Stimulated activated CD4-positive, alpha-beta T cell treated with anti-CD3 and anti-CD28 coated beads, TNF-alpha, amount 100 ng/mL, for 24 hours (primary cell): ENCODE results near the gene GATAD2A.
A peak's percentile ranks its signal among the peaks of the same experiment; 100 is the strongest.

ENCODE experiments used
- DNase-seq, 3 experiments: peaks; one replicate each; pipeline ENCODE4 v3.0.0-alpha.2; 2020; ENCODE audit warnings: low read depth in 3 of 3

GATAD2A gene

DNA sequence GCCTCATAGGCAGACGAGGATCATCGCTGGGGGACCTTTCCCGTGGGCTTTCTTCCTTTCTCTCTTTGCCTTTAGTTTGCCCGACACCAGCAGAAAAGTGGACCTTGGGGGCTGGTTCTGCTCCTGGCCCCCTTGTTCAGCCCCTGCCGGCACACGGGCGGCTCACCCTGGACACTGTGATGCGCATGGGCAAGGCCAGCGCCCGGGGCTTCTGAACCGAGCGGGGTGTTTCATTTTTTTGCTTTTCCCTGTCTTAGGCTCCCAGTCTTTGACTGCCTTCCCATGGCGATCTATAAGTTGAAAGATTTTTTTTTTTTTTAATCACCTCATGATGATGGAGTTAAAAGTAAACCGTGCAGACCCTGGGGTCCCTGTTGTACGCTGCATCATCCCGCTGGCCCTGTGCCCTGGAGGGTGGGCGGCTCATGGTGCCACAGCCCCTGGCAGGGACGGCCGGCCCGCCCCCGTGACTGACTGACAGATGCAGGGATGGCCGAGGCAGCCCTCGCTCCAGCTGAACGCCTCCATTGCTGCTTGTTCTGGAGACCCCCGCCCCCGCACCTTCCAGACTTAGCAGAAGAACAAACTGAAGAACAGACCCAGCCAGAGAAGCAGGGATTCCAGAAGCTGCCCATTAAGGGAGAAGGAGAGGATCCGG lies 100.3 kb downstream of the GATAD2A start:
- no peak for DNase-seq

DNA sequence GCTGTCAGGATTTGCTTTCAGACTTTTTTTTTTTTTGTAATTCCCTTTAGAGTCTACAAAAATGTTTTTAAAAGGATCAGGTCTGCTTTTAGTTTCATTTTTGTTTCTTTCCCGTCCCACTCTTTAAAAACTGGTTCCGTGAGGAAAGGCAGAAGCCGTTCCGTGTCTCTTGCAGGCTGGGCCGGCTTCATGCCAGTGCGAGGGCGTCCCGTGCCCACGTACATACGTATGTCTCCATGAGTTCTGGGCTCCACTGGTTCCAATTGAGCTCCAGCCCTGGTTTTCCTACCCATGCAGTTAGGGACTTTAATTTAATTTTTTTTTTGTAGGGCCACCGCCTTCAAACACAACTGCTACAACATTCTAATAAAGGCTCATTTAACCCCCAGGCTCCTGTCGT lies 101.1 kb downstream of the GATAD2A start:
- DNase-seq: no peak

DNA sequence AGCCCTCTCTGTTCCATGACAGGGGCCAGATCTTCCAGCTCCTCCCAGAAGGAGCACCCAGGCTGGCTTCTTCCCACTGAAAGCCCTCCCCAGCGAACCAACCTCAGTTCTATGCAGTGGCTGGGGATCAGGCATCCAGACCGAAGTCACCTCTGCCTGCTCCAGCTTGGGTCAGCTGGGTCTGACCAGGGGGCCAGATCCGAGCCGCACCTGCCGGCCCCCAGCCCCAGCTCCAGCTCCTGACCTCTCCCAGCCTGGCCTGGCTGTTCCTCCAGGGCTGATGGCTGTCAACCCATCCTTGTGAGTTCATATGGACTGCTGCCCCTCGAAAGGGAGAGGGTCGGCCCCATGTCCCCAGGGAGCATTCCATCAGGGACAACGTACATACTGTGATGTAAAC lies 101.9 kb downstream of the GATAD2A start:
- DNase-seq: no peak

DNA sequence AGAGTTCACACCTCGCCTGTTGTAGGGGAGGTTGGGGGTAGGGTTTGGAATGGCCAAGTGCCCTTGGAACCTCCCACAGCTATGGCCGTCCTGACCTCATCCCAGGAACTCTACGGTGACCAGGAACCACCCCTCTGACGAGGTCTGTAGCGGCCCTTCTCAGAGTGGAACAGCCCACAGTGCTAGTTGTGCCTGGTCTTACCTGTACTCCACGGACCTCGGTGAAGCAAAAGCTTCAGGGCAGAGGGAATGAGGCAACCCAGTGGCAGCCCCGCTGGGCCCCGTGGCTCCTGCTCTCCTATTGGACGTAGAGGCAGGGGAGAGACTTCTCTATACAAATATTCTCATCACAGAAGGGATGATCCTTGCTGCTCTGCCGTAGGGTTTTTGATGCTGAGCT lies 102.7 kb downstream of the GATAD2A start:
- no peak for DNase-seq

- no peak for DNase-seq
Measured at GRCh38 chr19:19510432-19510831, 105.0 kb downstream of the GATAD2A start.

DNA sequence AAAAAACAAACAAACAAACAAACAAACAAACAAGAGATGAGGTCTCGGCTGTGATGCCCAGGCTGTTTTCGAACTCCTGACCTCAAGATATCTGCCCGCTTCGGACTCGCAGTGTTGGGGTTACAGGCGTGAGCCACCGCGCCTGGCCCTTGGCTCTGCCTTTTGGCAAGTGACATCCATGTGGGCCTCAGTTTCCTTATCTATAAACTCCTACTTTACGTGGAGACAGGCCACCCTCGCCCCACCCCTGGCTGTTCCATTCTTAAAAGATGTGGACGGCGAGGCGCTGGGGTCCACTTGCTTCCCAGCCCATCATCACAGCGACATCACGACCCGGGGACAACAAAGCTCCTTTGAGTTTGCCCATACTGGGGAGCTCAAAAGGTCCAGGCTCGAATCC lies 108.2 kb downstream of the GATAD2A start:
- DNase-seq: no peak

GRCh38 chr19:19514215-19514657 lies 108.8 kb downstream of the GATAD2A start:
- no peak for DNase-seq

DNA sequence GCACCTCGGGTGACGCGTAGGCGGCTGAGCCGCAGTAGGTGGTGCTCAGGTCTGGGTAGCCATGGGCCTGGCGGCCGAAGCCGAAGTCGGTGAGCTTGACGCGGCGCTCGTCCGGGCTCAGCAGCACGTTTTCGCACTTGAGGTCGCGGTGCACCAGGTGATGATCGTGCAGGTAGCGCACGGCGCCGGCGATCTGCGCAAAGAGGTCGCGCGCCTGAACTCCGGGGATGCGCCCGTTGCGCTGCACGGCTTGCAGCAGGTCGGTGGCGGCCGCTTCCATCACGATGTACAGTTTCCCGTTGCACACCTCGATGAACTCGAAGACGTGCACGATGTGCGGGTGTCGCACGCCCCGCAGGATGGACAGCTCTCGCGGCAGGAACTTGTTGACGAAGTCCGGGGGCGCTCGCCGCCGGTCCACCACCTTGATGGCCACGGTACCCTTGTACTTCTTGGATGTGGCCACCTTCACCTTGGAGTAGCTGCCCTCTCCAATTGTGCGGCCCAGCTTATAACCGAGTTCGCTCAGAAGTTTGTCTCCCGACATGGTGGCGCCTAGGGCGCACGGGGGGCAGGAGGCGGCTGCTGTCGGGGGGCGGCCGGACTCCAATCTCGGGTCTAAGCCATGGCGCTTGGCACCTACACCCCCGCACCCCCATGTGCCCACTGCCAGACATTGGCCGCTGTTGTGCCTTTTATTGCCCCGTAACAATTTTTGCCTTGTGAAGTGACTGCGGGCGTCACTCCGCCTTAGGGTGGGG lies 109.6 kb downstream of the GATAD2A start, which contains the start of gene TSSK6:
TSSK6 (minus strand) TSS at position 668 of the 761 bp plus-strand sequence; CDS start at position 547, 121 bp downstream.
- no peak for DNase-seq

DNA sequence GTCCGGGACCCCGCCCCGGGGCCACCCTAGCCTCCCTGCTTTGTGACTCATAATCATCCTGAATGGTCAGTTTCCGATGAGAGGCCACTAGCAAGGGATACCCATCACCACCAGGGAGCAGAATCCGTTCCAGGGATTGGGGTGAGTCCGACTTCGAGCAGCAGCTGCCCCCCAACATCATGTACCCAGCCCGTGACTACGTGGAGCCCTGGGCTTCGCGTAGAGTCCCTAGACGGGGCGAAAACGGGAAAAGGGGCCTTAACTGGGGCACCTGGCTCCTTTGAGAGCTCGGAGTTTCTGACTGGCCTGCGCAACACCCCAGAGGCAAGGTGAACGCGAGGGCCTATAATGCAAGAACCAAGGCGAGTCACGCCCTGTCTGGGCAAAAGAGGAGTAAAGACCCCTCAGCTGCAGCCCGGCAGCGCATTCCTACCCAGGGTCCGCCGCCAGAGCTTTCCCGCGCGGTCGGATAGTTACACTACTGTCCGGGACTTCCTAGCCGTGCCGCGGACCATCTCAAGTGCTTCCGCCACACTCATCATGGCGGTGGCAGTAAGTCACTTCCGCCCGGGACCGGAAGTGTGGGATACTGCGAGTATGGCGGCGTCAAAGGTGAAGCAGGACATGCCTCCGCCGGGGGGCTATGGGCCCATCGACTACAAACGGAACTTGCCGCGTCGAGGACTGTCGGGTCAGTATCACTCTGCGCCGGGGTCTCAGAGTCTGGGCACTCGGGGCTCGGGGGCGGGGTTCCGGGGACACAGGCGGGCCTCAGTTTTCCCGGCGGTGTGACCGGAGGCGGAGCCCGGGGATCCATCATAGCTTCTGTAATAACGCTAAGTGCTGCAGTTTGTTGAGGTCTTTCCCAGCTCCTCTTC lies 110.4 kb downstream of the GATAD2A start, which contains the start of gene NDUFA13:
NDUFA13 (plus strand) TSS at position 584 of the 878 bp plus-strand sequence; CDS start at position 598, 14 bp downstream.
- peak; percentile 92 for DNase-seq

- no peak for DNase-seq
Measured at GRCh38 chr19:19517235-19517619, 111.8 kb downstream of the GATAD2A start.

DNA sequence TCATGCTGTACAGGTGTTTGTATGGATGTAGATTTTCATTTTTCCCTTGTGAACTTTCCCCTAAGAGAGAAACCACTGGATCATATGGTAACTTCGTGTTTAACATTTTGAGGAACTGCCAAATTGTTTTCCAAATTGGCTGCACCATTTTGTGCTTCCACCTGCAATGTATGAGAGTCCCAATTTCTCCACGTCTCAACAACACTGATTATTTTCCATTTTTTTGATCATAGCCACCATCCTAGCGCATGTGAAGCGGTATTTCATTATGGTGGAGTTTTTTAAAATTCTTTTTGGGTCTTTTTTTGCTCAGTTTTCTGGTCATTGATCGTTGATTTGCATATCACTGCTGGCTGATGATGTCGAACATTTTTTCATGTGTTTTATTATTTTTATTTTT lies 115.5 kb downstream of the GATAD2A start:
- DNase-seq: no peak

DNA sequence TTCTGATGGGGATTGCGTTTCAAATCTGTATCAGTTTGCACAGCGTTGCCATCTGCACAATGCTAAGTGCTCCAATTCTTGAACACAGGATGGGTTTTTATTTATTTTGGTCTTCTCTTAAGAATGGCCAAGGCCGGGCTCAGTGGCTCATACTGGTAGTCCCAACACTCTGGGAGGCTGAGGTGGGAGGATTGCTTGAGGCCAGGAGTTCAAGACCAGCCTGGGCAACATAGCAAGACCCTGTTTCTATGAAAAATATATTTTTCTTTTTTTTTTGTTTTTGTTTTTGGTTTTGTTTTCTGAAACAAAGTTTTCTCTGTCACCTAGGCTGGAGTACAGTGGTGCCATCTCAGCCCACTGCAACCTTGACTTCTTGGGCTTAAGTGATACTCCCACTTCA lies 117.7 kb downstream of the GATAD2A start:
- DNase-seq: no peak

DNA sequence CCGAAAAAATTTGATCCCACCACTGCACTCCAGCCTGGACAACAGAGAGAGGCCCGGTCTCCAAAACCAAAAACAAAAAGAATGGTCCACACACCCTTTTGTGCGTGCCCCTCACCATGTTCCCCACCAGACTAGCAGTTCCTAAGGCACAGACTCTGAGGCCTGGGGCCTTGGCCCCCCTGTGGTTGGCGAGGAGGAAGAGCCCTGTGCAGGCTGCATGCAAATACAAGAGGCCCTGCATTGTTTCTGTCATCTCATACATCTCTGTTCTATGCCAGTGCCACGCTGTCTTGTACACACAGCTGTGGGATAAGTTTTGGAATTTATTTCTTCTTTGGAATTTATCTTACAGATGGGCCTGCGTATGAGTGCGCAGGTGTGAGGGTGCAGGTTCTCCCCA lies 118.6 kb downstream of the GATAD2A start:
- DNase-seq: no peak

GRCh38 chr19:19525611-19526380 lies 120.3 kb downstream of the GATAD2A start:
- no peak for DNase-seq

DNA sequence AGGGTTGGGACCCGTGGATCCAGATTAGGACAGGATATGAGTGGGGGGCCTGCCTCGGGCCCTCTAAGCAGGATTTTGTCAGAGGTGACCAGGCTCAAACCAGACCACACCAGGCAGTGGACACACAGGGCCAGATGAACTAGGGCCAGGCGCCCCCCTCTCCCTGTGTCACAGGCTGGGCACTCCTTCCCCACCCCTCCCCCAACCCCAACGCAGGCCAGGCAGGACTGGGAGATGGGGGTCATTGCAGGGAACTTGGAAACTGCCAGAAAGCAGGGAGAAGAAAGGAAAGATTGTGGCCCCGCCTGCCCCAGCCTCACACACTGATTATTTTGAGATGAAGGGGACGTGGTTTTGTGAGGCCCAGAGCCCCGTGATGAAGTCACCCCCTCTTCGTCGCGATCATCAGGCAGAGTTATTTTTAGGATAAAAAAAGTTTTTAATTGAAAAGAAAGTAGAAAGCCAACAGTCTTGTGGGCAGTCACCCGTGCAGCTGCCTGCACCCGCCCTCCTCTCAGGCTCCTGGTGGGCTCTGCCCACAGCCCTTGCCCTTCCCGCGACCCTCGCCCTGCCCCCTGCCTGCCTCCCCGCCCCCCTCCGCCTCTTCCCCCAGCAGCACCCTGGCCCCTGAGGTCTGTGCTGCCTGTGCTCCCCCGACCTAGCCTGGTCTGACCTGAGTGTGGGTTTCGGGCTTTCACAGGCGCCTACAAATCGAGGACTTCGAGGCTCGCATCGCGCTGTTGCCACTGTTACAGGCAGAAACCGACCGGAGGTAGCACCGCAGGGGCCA lies 121.3 kb downstream of the GATAD2A start:
- no peak for DNase-seq

GRCh38 chr19:19527371-19527656 lies 121.8 kb downstream of the GATAD2A start:
- no peak for DNase-seq

GRCh38 chr19:19527674-19528625 lies 122.5 kb downstream of the GATAD2A start:
- no peak for DNase-seq

DNA sequence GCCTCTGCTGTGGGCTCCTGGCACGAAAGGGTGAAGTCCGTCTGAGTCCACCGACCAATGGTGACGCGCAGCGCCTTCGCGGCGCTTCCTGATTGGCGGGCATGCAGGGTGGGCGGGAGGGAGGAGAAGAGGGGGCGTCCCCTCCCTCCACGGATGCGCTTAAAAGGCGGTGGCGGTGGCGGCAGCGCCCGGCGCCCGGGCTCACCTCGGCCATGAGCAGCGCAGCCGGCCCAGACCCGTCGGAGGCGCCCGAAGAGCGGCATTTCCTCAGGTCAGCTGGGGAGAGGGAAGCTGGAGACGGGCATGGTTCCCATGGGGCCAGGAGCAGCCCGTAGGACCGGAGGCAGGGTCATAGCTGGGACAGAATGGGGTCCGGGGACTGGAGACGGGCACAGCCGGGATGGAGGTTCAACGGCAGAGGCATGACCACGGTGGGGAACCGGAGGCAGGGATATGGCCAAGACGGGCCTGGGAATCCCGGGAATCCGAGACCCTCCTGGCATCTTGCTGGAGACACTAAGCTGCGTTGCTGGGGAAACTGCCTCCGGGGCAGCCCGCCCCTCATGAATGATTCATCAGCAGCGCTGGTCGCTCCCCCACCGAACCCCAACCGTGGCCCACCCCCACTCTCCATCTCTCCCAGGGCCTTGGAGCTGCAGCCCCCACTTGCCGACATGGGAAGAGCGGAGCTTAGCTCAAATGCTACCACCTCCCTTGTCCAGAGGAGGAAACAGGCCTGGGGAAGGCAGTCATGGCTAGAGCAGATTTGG lies 123.4 kb downstream of the GATAD2A start, which contains the start of gene YJEFN3:
YJEFN3 (plus strand) TSS at position 191 of the 770 bp plus-strand sequence; CDS start at position 213, 22 bp downstream.
- DNase-seq: no peak
